SK-N-SH treated with all-trans-retinoic acid at 6 μM for 48 hours (cell line): ENCODE measurements around the gene RELA.
"Not testable (repeated sequence)": the region's sequence is repeated elsewhere in the genome, so short reads cannot be mapped to it uniquely, and the experiment has no call there.

ENCODE experiments used
- ATAC-seq: fragments of 200-7000 bp; cut with Tn5 transposase; 3 replicates; pipeline ENCODE4 v1.9.1; 2020; ENCODE audit warnings: mild to moderate bottlenecking, moderate library complexity
- ARNTL ChIP-seq: fragments of 450-650 bp; formaldehyde crosslinking; IDR thresholded peaks from 2 replicates; pipeline ENCODE4 v1.5.0; 2020; ENCODE audit warnings: low read depth, mild to moderate bottlenecking, moderate library complexity, borderline replicate concordance
- BACH2 ChIP-seq: fragments of 250-450 bp; sonication (Bioruptor Pico); IDR thresholded peaks from 2 replicates; pipeline ENCODE4 v1.9.0; 2021; ENCODE audit warnings: mild to moderate bottlenecking, borderline replicate concordance
- CREB5 ChIP-seq: fragments of 250-450 bp; sonication (Bioruptor Pico); IDR thresholded peaks from 2 replicates; pipeline ENCODE4 v1.5.1; 2020; ENCODE audit warnings: low read depth, mild to moderate bottlenecking, moderate library complexity
- CSDC2 ChIP-seq: fragments of 250-450 bp; sonication (Bioruptor Pico); IDR thresholded peaks from 2 replicates; pipeline ENCODE4 v1.5.0; 2020; ENCODE audit warnings: mild to moderate bottlenecking, moderate library complexity
- CSRNP3 ChIP-seq: fragments of 250-450 bp; sonication (Bioruptor Pico); IDR thresholded peaks from 2 replicates; pipeline ENCODE4 v1.5.1; 2021; ENCODE audit warnings: mild to moderate bottlenecking, moderate library complexity
- ESRRG ChIP-seq: fragments of 250-450 bp; sonication (Bioruptor Pico); IDR thresholded peaks from 2 replicates; pipeline ENCODE4 v1.6.1; 2021; ENCODE audit warnings: mild to moderate bottlenecking
- GLIS3 ChIP-seq: fragments of 250-450 bp; sonication (Bioruptor Pico); IDR thresholded peaks from 2 replicates; pipeline ENCODE4 v1.5.0; 2020; ENCODE audit warnings: mild to moderate bottlenecking, moderate library complexity
- ISL1 ChIP-seq: fragments of 250-450 bp; sonication (Bioruptor Pico); IDR thresholded peaks from 2 replicates; pipeline ENCODE4 v2.1.2; 2022; ENCODE audit warnings: mild to moderate bottlenecking, moderate library complexity
- OSR1 ChIP-seq: fragments of 250-450 bp; sonication (Bioruptor Pico); IDR thresholded peaks from 2 replicates; pipeline ENCODE4 v1.8.0; 2022; ENCODE audit warnings: moderate library complexity, mild to moderate bottlenecking, inconsistent platforms
- PATZ1 ChIP-seq: fragments of 250-450 bp; sonication (Bioruptor Pico); IDR thresholded peaks from 2 replicates; pipeline ENCODE4 v1.8.0; 2020; ENCODE audit warnings: mild to moderate bottlenecking, moderate library complexity, borderline replicate concordance
- POU6F1 ChIP-seq: fragments of 250-450 bp; sonication (Bioruptor Pico); IDR thresholded peaks from 2 replicates; pipeline ENCODE4 v1.8.0; 2021; ENCODE audit warnings: low read depth, mild to moderate bottlenecking, moderate library complexity, borderline replicate concordance
- PPARA ChIP-seq: fragments of 250-450 bp; sonication (Bioruptor Pico); IDR thresholded peaks from 2 replicates; pipeline ENCODE4 v1.5.0; 2020; ENCODE audit warnings: mild to moderate bottlenecking, borderline replicate concordance
- RARB ChIP-seq: fragments of 250-450 bp; sonication (Bioruptor Pico); IDR thresholded peaks from 2 replicates; pipeline ENCODE4 v1.8.0; 2021; ENCODE audit warnings: mild to moderate bottlenecking, moderate library complexity
- SNAI2 ChIP-seq: fragments of 250-450 bp; sonication (Bioruptor Pico); IDR thresholded peaks from 2 replicates; pipeline ENCODE4 v1.5.0; 2020; ENCODE audit warnings: mild to moderate bottlenecking, moderate library complexity
- TCF4 ChIP-seq: fragments of 250-450 bp; sonication (Bioruptor Pico); IDR thresholded peaks from 2 replicates; pipeline ENCODE4 v1.8.0; 2021; ENCODE audit warnings: mild to moderate bottlenecking, moderate library complexity, borderline replicate concordance
- TOX ChIP-seq: fragments of 250-450 bp; sonication (Bioruptor Pico); IDR thresholded peaks from 2 replicates; pipeline ENCODE4 v1.8.0; 2021; ENCODE audit warnings: mild to moderate bottlenecking, moderate library complexity, borderline replicate concordance
- TSHZ2 ChIP-seq: fragments of 250-450 bp; sonication (Bioruptor Pico); IDR thresholded peaks from 2 replicates; pipeline ENCODE4 v1.5.0; 2020; ENCODE audit warnings: mild to moderate bottlenecking, moderate library complexity
- ZC3H10 ChIP-seq: fragments of 250-450 bp; sonication (Bioruptor Pico); IDR thresholded peaks from 2 replicates; pipeline ENCODE4 v1.5.1; 2021; ENCODE audit warnings: mild to moderate bottlenecking, moderate library complexity
- ZFP3 ChIP-seq: fragments of 250-450 bp; sonication (Bioruptor Pico); IDR thresholded peaks from 2 replicates; pipeline ENCODE4 v1.5.0; 2020; ENCODE audit warnings: mild to moderate bottlenecking, moderate library complexity
- ZFP30 ChIP-seq: fragments of 450-650 bp; formaldehyde crosslinking; IDR thresholded peaks from 2 replicates; pipeline ENCODE4 v1.5.0; 2022; ENCODE audit warnings: mild to moderate bottlenecking, moderate library complexity
- ZNF565 ChIP-seq: fragments of 450-650 bp; formaldehyde crosslinking; conservative IDR thresholded peaks from 2 replicates; pipeline ENCODE4 v1.5.0; 2020; ENCODE audit warnings: low read depth, mild to moderate bottlenecking, moderate library complexity
- ZNF70 ChIP-seq: fragments of 450-650 bp; formaldehyde crosslinking; IDR thresholded peaks from 2 replicates; pipeline ENCODE4 v1.5.0; 2020; ENCODE audit warnings: mild to moderate bottlenecking, moderate library complexity
- ZNF8 ChIP-seq: fragments of 450-650 bp; formaldehyde crosslinking; IDR thresholded peaks from 2 replicates; pipeline ENCODE4 v1.5.0; 2020; ENCODE audit warnings: mild to moderate bottlenecking, moderate library complexity

RELA gene

GRCh38 chr11:65708451-65708850, 45.7 kb upstream of the RELA start:
- no peak for ATAC-seq
- no peak for TF ChIP-seq ISL1 (CRISPR knock-in tag)
- TF ChIP-seq SNAI2 (CRISPR knock-in tag) = no peak
- no peak for TF ChIP-seq ZNF8 (CRISPR knock-in tag)
- TF ChIP-seq RARB (CRISPR knock-in tag) = no peak

- ATAC-seq = not testable (repeated sequence)
These were observed 44.3 kb upstream of the RELA start for GRCh38 chr11:65707002-65707401.

- ATAC-seq = peak; percentile 53; the same call in 2 of the 3 replicates
These were observed 43.6 kb upstream of the RELA start for GRCh38 chr11:65706303-65706763.

- ATAC-seq = no peak; the same call in 2 of the 3 replicates
- TF ChIP-seq CSDC2 (CRISPR knock-in tag) (no peak), ZC3H10 (no peak), ISL1 (CRISPR knock-in tag) (no peak), OSR1 (CRISPR knock-in tag) (no peak), ZNF70 (CRISPR knock-in tag) (no peak), ZNF8 (CRISPR knock-in tag) (no peak), GLIS3 (CRISPR knock-in tag) (no peak), ZFP30 (CRISPR knock-in tag) (no peak), TOX (no peak), CSRNP3 (CRISPR knock-in tag) (no peak), BACH2 (no peak), ARNTL (CRISPR knock-in tag) (no peak), ZNF565 (CRISPR knock-in tag) (no peak), TCF4 (CRISPR knock-in tag) (no peak), PATZ1 (CRISPR knock-in tag) (no peak), PPARA (CRISPR knock-in tag) (no peak), ZFP3 (no peak), SNAI2 (CRISPR knock-in tag) (no peak), POU6F1 (CRISPR knock-in tag) (no peak)
These were observed 41.1 kb upstream of the RELA start for GRCh38 chr11:65703846-65704245.

GRCh38 chr11:65701686-65702085, 39.0 kb upstream of the RELA start:
- TF ChIP-seq PPARA (CRISPR knock-in tag) (no peak), ZNF70 (CRISPR knock-in tag) (no peak), TSHZ2 (CRISPR knock-in tag) (no peak), ZFP3 (no peak), CREB5 (CRISPR knock-in tag) (no peak), ESRRG (CRISPR knock-in tag) (no peak), GLIS3 (CRISPR knock-in tag) (no peak), ARNTL (CRISPR knock-in tag) (no peak), BACH2 (no peak)
- no peak for ATAC-seq
